ENCODE data around the gene NDUFA11. TPM values are rescaled to one million over a fixed set of nuclear protein-coding genes. Genes with fewer than 3 reads are reported as not detected.

The NDUFA11 gene
- total and polyA plus RNA-seq, 2 of the 13 experiments (the other 11 are each of a cell fraction or from before 2014, with no cell fraction given): 286 to 378 TPM

DNA sequence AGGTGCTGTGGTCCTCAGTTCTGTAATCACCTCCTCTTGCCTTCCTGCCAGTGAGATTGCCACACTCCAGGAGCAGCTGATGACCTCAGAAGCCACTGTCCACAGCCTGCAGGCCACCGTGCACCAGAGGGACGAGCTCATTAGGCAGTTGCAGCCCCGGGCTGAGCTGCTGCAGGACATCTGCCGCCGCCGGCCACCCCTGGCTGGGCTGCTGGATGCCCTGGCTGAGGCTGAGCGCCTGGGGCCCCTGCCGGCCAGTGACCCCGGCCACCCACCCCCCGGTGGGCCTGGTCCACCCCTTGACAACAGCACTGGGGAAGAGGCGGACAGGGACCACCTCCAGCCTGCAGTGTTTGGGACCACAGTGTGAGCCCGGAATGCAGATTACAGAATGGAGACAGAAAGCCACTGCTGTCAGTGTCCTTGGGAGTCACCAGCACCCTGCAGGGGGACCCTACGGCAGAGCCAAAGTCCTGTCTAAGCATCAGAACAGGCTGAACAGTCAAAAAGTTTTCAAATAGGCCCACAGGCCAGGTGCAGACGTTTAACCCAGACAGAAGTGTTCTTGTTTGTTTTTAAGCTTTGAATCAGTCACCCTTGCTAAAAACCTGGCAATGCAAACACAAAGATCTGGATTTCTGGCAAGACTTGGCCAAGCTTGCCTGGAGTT lies 5.3 kb upstream of the NDUFA11 start (continued):
- TF ChIP-seq, protein P1, sequence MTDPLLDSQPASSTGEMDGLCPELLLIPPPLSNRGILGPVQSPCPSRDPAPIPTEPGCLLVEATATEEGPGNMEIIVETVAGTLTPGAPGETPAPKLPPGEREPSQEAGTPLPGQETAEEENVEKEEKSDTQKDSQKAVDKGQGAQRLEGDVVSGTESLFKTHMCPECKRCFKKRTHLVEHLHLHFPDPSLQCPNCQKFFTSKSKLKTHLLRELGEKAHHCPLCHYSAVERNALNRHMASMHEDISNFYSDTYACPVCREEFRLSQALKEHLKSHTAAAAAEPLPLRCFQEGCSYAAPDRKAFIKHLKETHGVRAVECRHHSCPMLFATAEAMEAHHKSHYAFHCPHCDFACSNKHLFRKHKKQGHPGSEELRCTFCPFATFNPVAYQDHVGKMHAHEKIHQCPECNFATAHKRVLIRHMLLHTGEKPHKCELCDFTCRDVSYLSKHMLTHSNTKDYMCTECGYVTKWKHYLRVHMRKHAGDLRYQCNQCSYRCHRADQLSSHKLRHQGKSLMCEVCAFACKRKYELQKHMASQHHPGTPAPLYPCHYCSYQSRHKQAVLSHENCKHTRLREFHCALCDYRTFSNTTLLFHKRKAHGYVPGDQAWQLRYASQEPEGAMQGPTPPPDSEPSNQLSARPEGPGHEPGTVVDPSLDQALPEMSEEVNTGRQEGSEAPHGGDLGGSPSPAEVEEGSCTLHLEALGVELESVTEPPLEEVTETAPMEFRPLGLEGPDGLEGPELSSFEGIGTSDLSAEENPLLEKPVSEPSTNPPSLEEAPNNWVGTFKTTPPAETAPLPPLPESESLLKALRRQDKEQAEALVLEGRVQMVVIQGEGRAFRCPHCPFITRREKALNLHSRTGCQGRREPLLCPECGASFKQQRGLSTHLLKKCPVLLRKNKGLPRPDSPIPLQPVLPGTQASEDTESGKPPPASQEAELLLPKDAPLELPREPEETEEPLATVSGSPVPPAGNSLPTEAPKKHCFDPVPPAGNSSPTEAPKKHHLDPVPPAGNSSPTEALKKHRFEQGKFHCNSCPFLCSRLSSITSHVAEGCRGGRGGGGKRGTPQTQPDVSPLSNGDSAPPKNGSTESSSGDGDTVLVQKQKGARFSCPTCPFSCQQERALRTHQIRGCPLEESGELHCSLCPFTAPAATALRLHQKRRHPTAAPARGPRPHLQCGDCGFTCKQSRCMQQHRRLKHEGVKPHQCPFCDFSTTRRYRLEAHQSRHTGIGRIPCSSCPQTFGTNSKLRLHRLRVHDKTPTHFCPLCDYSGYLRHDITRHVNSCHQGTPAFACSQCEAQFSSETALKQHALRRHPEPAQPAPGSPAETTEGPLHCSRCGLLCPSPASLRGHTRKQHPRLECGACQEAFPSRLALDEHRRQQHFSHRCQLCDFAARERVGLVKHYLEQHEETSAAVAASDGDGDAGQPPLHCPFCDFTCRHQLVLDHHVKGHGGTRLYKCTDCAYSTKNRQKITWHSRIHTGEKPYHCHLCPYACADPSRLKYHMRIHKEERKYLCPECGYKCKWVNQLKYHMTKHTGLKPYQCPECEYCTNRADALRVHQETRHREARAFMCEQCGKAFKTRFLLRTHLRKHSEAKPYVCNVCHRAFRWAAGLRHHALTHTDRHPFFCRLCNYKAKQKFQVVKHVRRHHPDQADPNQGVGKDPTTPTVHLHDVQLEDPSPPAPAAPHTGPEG (CRISPR knock-in tag; IDR thresholded peaks at IDR 0.05): no peak
- TF ChIP-seq HNRNPUL1 (IDR thresholded peaks at IDR 0.05; ENCODE audit: low read depth, low read length) (no peak), ZNF770 (CRISPR knock-in tag; IDR thresholded peaks at IDR 0.05) (peak; percentile 18; the same call in 1 of the 2 replicates), ZBTB1 (CRISPR knock-in tag; IDR thresholded peaks at IDR 0.05; ENCODE audit: borderline replicate concordance) (no peak), REXO4 (CRISPR knock-in tag; IDR thresholded peaks at IDR 0.05; ENCODE audit: borderline replicate concordance) (no peak), GMEB1 (CRISPR knock-in tag; IDR thresholded peaks at IDR 0.05; ENCODE audit: borderline replicate concordance) (no peak), RFX3 (CRISPR knock-in tag; IDR thresholded peaks at IDR 0.05) (no peak), CENPT (CRISPR knock-in tag; IDR thresholded peaks at IDR 0.05; ENCODE audit: low read depth) (no peak), MXD1 (CRISPR knock-in tag; IDR thresholded peaks at IDR 0.05) (peak; percentile 49; the same call in 1 of the 2 replicates), REPIN1 (CRISPR knock-in tag; IDR thresholded peaks at IDR 0.05; ENCODE audit: borderline replicate concordance, low read depth) (peak; percentile 70; the same call in 1 of the 2 replicates), ZMAT5 (CRISPR knock-in tag; IDR thresholded peaks at IDR 0.05; ENCODE audit: borderline replicate concordance, low read depth) (no peak), BATF2 (CRISPR knock-in tag; IDR thresholded peaks at IDR 0.05) (no peak), ZSCAN25 (CRISPR knock-in tag; IDR thresholded peaks at IDR 0.05) (0 out of 2 replicates have a peak, but pooled peaks have one; percentile 52), STAG1 (CRISPR knock-in tag; IDR thresholded peaks at IDR 0.05) (0 out of 2 replicates have a peak, but pooled peaks have one; percentile 14), ELF4 (CRISPR knock-in tag; IDR thresholded peaks at IDR 0.05; ENCODE audit: borderline replicate concordance) (no peak)
